GM21619 (cell line): ENCODE measurements around the gene MXD1.
"Not testable (repeated sequence)": the region's sequence is repeated elsewhere in the genome, so short reads cannot be mapped to it uniquely, and the experiment has no call there.

Source experiments
- ATAC-seq: cut with Tn5 transposase; IDR thresholded peaks from one replicate; pipeline ENCODE4 v1.9.1; 2021; ENCODE audit not compliant: unreplicated experiment

The MXD1 gene

GRCh38 chr2:69914950-69915945, at the start of gene MXD1:
MXD1 (plus strand) TSS chr2:69915109; CDS start chr2:69915331, 222 bp downstream.
- no peak for ATAC-seq

GRCh38 chr2:69888451-69888850, 26.5 kb upstream of the MXD1 start:
- no peak for ATAC-seq

GRCh38 chr2:69889302-69889701, 25.6 kb upstream of the MXD1 start:
- ATAC-seq: no peak

GRCh38 chr2:69890881-69891280, 24.0 kb upstream of the MXD1 start:
- no peak for ATAC-seq

DNA sequence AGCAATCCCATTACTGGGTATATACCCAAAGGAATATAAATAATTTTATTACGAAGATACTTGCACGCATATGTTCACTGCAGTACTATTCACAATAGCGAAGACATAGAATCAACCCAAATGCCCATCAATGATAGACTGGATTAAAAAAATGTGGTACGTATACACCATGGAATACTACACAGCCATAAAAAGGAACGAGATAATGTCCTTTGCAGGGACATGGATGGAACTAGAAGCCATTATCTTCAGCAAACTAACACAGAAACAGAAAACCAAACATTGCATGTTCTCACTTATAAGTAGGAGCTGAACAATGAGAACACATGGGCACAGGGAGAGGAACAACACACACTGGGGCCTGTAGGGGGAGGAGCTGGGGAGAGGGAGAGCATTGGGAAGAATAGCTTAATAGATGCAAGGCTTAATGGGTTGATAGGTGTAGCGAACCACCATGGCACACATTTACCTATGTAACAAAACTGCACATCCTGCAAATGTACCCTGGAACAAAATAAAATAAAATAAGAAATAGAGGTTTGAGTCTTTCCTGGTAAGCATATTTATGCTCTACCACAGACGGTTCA, 22.0 kb upstream of the MXD1 start:
- not testable (repeated sequence) for ATAC-seq

GRCh38 chr2:69893684-69894551, 21.0 kb upstream of the MXD1 start, which contains the start of gene SNRNP27:
SNRNP27 (plus strand) TSS chr2:69893956; CDS start chr2:69893985, 29 bp downstream.
- ATAC-seq: peak; percentile 76

- ATAC-seq: not testable (repeated sequence)
These were observed 20.2 kb upstream of the MXD1 start for GRCh38 chr2:69894737-69895136.

DNA sequence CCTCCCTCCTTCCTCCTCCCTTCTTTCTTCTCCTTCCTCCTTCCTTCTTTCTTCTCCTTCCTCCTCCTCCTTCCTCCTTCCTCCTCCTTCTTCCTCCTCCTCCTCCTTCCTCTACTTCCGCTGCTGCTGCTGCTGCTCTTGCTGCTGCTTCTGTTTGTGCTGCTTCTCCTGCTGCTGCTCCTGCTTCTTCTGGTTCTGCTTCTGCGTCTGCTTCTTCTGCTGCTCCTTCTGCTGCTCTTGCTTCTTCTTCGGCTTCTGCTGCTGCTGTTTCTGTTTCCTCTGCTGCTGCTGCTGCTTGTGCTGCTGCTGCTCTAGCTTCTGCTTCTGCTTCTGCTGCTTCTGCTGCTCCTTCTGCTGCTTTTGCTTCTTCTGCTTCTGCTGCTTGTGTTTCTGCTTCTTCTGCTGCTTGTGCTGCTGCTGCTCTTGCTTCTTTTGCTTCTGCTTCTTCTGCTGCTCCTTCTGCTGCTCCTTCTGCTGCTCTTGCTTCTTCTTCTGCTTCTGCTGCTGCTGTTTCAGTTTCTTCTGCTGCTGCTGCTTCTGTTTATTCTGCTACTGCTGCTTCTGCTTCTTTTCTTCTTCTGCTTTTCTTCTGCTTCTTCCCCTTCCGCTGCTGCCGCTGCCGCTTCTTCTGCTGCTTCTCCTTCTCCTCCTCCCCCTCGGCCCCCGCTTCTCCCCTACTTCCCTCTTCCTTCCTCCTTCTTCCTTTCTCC, 12.5 kb upstream of the MXD1 start:
- no peak for ATAC-seq

GRCh38 chr2:69907216-69907615, 7.7 kb upstream of the MXD1 start:
- no peak for ATAC-seq

GRCh38 chr2:69911985-69912563, 2.8 kb upstream of the MXD1 start:
- ATAC-seq: no peak

GRCh38 chr2:69914164-69914949, 552 bp upstream of the MXD1 start:
- peak; percentile 86 for ATAC-seq

- no peak for ATAC-seq
These were observed 1.2 kb downstream of the MXD1 start for GRCh38 chr2:69916106-69916505.

- ATAC-seq: no peak
These were observed 2.9 kb downstream of the MXD1 start for GRCh38 chr2:69917852-69918251.

DNA sequence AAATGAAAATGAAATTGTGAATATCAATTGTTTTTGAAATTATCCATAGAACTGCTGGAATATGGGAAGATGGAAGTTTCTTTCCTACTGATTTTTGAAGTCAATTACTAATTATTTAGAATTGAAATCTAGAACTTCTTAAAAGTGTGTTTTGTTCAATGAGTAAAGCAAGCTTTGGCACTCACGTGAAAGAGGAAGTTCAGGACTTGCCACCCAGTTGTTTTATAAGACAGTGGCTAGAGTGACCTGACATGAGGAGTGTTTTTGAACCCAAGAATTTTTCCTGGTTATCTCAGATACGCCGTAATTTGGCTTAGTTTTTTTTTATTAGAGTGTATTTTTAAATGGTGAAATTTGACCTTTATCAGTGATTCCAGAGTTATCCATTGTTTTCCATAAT, 3.5 kb downstream of the MXD1 start:
- ATAC-seq: no peak

DNA sequence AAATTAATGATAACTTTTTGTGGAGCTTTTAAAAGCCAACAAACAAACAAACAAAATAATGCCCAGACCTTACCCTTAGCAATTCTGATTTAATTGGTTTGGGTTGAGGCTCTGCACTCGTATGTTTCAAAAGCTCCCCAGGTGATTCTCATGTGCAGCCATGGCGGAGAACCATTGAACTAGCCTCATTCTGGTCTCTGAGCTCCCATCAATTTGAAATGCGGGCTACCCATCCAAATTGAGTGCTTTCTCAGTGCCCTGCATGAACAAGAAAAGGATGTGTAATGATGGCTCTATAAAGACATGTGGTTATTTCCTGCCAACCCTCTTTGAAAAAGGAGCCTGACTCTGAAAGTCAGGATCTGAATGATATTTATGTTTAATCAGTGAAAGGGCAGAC, 8.2 kb downstream of the MXD1 start:
- ATAC-seq: no peak

DNA sequence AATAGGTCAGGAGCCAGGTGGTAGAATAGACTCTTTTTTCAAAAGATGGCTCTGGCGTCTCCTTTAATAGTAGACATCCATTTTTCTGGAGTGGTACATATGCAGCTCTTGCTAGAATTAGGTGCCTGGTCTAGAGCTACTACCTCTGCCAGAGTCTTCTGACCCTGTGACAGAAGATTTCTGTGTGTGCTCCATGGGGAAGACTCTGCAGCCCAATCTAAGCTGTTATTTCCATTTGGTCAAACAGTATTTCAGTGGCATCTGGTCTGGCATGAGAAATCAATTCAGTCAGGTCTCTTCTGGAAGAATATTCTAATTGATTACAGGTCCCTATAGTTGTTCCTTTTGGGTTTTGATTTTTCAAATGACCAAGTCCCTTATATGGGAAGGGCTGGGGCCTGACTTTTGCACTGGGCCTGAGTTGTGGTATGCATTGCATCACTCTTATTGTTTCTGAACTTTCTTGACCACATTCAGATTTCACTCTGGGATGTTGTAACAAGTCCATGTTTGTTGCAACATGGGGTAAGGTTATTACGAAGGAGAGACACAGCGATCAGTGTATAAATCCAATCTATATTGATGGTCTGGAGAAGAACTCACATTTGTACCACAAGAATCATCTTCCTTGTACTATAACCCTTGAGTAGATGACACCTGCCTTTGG, 12.1 kb downstream of the MXD1 start:
- no peak for ATAC-seq

DNA sequence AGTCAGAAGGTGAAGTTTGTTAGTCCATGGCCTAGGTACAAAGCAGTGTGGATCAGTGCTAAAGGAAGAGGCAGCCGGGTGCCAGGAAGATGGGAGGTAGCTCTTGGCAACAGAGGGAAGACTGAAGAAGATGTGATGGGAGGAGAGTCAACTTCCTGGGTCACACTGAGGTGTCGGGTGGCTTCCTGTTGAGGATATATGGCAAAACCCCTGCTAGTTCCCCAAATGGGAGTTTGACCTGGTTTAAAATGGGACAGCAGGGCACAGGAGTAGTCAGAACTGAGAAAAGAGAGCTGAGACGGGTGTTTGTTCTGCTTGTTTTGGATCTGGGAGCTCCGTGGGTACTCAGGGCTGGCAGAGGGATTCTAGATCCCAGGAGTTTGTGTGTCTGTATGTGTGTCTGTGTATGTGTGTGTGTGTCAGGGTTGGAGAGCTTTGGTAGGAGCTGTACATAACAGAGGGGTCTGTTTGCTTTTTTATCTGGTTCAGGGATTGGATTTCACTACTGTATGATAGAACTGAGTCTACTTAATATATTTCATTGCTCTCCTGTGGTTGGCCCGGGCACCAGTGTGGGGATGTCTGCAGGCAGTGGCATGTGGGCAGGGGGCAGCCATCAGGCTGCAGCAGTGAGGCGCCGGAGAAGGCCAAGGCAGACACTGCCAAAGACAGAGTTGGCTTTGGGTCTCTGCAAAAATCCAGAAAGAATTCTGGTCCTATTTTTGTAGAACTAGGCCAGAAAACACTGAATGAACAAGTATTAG, 17.1 kb downstream of the MXD1 start:
- ATAC-seq: no peak

- ATAC-seq: no peak
These were observed 17.6 kb downstream of the MXD1 start for GRCh38 chr2:69932596-69932922.
